Endodermal cell (in vitro differentiated cells): ENCODE data around the gene CDH4. TPM values are rescaled to one million over a fixed set of nuclear protein-coding genes. Genes with fewer than 3 reads are reported as not detected.

ENCODE experiments used
- DNase-seq: peaks from one replicate; pipeline ENCODE4 v3.0.0-alpha.2; 2017
- H3K27ac ChIP-seq: 2 replicates; pipeline ENCODE4 v1.5.1; 2013; ENCODE audit warnings: mild to moderate bottlenecking, low read depth, low read length, moderate library complexity
- H3K27me3 ChIP-seq: 2 replicates; pipeline ENCODE4 v1.6.1; 2013; ENCODE audit warnings: mild to moderate bottlenecking, low read length, moderate library complexity; ENCODE audit not compliant: insufficient read depth, control insufficient read depth, poor library complexity, severe bottlenecking
- H3K36me3 ChIP-seq: 2 replicates; pipeline ENCODE4 v1.7.0; 2013; ENCODE audit warnings: mild to moderate bottlenecking, low read length, moderate library complexity; ENCODE audit not compliant: control insufficient read depth, insufficient read depth
- H3K4me1 ChIP-seq: one replicate; pipeline ENCODE4 v1.7.0; 2013; ENCODE audit warnings: low read length; ENCODE audit not compliant: control insufficient read depth, insufficient read depth
- H3K4me3 ChIP-seq: 2 replicates; pipeline ENCODE4 v1.5.1; 2013; ENCODE audit warnings: mild to moderate bottlenecking, low read length, moderate library complexity
- H3K9ac ChIP-seq: 2 replicates; pipeline ENCODE4 v1.6.1; 2013; ENCODE audit warnings: mild to moderate bottlenecking, low read length, moderate library complexity; ENCODE audit not compliant: poor library complexity, severe bottlenecking; ENCODE audit errors: extremely low read depth
- H3K9me3 ChIP-seq: 2 replicates; pipeline ENCODE4 v1.6.1; 2013; ENCODE audit warnings: mild to moderate bottlenecking, low read length, moderate library complexity; ENCODE audit not compliant: control insufficient read depth
- H3K27ac Mint-ChIP-seq: 2 replicates; pipeline ENCODE4 v1.8.0; 2020; ENCODE audit warnings: mixed read lengths
- H3K27me3 Mint-ChIP-seq: 2 replicates; pipeline ENCODE4 v1.8.0; 2021; ENCODE audit warnings: mild to moderate bottlenecking, mixed read lengths; ENCODE audit not compliant: insufficient read depth
- H3K36me3 Mint-ChIP-seq: 2 replicates; pipeline ENCODE4 v1.8.0; 2020; ENCODE audit warnings: low read depth, mixed read lengths
- H3K4me1 Mint-ChIP-seq: 2 replicates; pipeline ENCODE4 v1.8.0; 2020; ENCODE audit warnings: mixed read lengths
- H3K4me3 Mint-ChIP-seq: 2 replicates; pipeline ENCODE4 v1.8.0; 2020; ENCODE audit warnings: mild to moderate bottlenecking, moderate library complexity, mixed read lengths
- H3K9me3 Mint-ChIP-seq: 2 replicates; pipeline ENCODE4 v1.8.0; 2020; ENCODE audit warnings: mild to moderate bottlenecking, mixed read lengths
- WGBS, 2 experiments: methylation state at CpG; one replicate each; pipeline versions ENCODE4 v1.1.5 to v1.1.7; 2013; ENCODE audit warnings: missing lambda C conversion rate in 2 of 2, mixed read lengths in 1 of 2; ENCODE audit not compliant: insufficient coverage in 1 of 2, insufficient read length in 1 of 2; 5-methylcytosine and 5-hydroxymethylcytosine counted together
- total RNA-seq, 2 donors: library from RNA; stranded (reverse); fragmentation: NEBNext Ultra II Directional in 1 of 2; extraction: Animal tissue kit (Norgen Biotek cat#: 25700) in 1 of 2; gene quantifications; 2 replicates in 1 of 2; 3 replicates in 1 of 2; pipeline ENCODE4 v1.2.1, GENCODE V29; 2021
- TF ChIP-seq, protein P1 (sequence below): fragments of 200-600 bp; sonication (generic); conservative IDR thresholded peaks from 2 replicates; pipeline ENCODE4 v1.5.0; 2021; ENCODE audit warnings: antibody characterized with exemption, mild to moderate bottlenecking

Gene CDH4
- total RNA-seq, 2 donors from 2014 or later: 1.8 to 5.8 TPM

DNA sequence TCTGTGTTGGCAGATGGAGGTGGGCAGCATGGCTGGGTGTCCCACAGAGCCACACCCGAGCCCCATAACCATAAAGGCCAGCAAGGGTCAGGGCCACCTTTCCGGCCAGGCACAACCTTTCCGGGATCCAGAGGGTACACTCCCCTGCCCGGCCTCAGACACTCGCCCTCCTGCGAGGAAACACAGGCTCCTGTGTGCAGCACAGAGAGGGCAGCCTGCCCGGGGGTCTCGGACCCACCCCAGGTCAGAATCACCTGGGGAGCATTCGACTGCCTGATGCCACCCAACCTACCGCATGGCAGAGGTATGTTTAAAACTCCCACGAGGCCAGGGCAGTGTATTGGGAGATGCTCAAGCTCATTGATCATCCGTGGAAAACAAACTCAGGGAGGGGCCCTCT lies 553.3 kb downstream of the CDH4 start:
- Histone ChIP-seq H3K4me3 (no peak overlapping the region), H3K27ac (no peak overlapping the region), H3K9ac (no peak overlapping the region), H3K27me3 (no peaks in the 10 kb centered on the region), H3K9me3 (no peaks in the 10 kb centered on the region), H3K36me3 (no peaks in the 10 kb centered on the region), H3K4me1 (no peaks in the 10 kb centered on the region)
- H3K4me3 Mint-ChIP-seq: no peak overlapping the region
- peaks cover 4% of the 10 kb centered on the region for H3K27me3 Mint-ChIP-seq
- H3K9me3 Mint-ChIP-seq: no peaks in the 10 kb centered on the region
- no peaks in the 10 kb centered on the region for H3K36me3 Mint-ChIP-seq
- TF ChIP-seq, protein P1, sequence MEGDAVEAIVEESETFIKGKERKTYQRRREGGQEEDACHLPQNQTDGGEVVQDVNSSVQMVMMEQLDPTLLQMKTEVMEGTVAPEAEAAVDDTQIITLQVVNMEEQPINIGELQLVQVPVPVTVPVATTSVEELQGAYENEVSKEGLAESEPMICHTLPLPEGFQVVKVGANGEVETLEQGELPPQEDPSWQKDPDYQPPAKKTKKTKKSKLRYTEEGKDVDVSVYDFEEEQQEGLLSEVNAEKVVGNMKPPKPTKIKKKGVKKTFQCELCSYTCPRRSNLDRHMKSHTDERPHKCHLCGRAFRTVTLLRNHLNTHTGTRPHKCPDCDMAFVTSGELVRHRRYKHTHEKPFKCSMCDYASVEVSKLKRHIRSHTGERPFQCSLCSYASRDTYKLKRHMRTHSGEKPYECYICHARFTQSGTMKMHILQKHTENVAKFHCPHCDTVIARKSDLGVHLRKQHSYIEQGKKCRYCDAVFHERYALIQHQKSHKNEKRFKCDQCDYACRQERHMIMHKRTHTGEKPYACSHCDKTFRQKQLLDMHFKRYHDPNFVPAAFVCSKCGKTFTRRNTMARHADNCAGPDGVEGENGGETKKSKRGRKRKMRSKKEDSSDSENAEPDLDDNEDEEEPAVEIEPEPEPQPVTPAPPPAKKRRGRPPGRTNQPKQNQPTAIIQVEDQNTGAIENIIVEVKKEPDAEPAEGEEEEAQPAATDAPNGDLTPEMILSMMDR: no peak
- H3K27ac Mint-ChIP-seq: no peak overlapping the region
- no peaks in the 10 kb centered on the region for H3K4me1 Mint-ChIP-seq
- WGBS, 2 experiments: 89 to 96% methylated on average over 10 to 12 of the region's 12 CpGs
- DNase-seq: no peak

DNA sequence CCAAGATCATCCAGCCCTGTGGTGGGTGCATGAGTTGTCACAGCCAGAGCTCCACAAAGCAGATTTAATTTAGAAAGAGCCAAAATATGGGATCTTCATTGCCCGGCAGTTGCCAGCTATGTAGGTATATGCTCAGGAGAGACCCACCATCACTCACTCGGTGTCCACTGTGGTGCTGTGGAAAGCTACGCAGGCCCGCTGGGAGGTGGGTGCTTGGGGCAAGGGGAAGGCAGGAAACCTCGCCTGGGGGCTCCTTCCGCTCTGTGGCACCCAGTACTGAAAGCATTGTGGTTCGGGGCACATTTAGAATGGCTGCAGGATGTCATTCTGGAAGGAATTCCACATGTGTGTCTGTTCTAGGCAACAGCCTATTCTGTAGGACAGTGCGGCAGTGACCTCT lies 553.7 kb downstream of the CDH4 start:
- WGBS, 2 experiments: 95 to 96% methylated on average over 8 of the region's 8 CpGs
- no peaks in the 10 kb centered on the region for H3K4me1 ChIP-seq
- no peaks in the 10 kb centered on the region for H3K9me3 ChIP-seq
- H3K4me3 Mint-ChIP-seq: no peak overlapping the region
- no peaks in the 10 kb centered on the region for H3K4me1 Mint-ChIP-seq
- no peak overlapping the region for H3K27ac ChIP-seq
- H3K4me3 ChIP-seq: no peak overlapping the region
- TF ChIP-seq, protein P1: no peak
- H3K36me3 ChIP-seq: no peaks in the 10 kb centered on the region
- H3K27ac Mint-ChIP-seq: no peak overlapping the region
- no peaks in the 10 kb centered on the region for H3K36me3 Mint-ChIP-seq
- no peak overlapping the region for H3K9ac ChIP-seq
- DNase-seq: no peak
- peaks cover 4% of the 10 kb centered on the region for H3K27me3 Mint-ChIP-seq
- H3K27me3 ChIP-seq: no peaks in the 10 kb centered on the region
- H3K9me3 Mint-ChIP-seq: no peaks in the 10 kb centered on the region

DNA sequence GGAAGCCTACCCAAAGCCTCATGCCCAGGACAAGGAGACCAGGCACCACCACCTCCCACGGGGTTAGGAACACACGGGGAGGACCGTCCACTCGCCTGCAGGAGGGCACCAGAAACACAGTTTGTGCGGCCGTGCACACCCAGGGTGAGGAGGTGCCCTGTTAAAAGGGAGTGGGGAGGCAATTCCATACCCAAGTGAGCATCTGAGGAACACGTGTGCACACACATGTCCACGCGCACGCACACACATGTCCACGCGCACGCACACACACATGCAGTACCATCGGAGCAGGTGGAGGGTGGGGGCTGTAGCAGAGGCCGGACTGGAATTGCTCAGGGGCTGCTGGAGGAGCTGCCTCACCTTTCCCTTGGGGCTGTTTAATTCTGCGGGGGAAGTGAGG lies 554.3 kb downstream of the CDH4 start:
- no peaks in the 10 kb centered on the region for H3K36me3 ChIP-seq
- no peaks in the 10 kb centered on the region for H3K4me1 Mint-ChIP-seq
- WGBS, 2 experiments: 87 to 92% methylated on average over 9 to 16 of the region's 16 CpGs
- no peak overlapping the region for H3K27ac ChIP-seq
- H3K4me3 Mint-ChIP-seq: no peak overlapping the region
- H3K36me3 Mint-ChIP-seq: no peaks in the 10 kb centered on the region
- H3K9me3 ChIP-seq: no peaks in the 10 kb centered on the region
- H3K4me1 ChIP-seq: no peaks in the 10 kb centered on the region
- no peak overlapping the region for H3K27ac Mint-ChIP-seq
- H3K27me3 Mint-ChIP-seq: peaks cover 6% of the 10 kb centered on the region
- TF ChIP-seq, protein P1: no peak
- no peak overlapping the region for H3K4me3 ChIP-seq
- H3K9ac ChIP-seq: no peak overlapping the region
- DNase-seq: no peak
- no peaks in the 10 kb centered on the region for H3K9me3 Mint-ChIP-seq
- H3K27me3 ChIP-seq: no peaks in the 10 kb centered on the region
